Gastroesophageal sphincter (tissue), 3 donors: ENCODE data around the gene HYKK.

Experiments used
- CTCF ChIP-seq, 4 experiments: fragments of 200-600 bp in 2 of 4; fragments of 450-650 bp in 2 of 4; sonication (generic) in 1 of 4; IDR thresholded peaks; one replicate each; pipeline ENCODE4 v1.5.1; 2017 to 2019; ENCODE audit warnings: antibody characterized with exemption in 4 of 4, mild to moderate bottlenecking in 2 of 4, moderate library complexity in 2 of 4
- EP300 ChIP-seq: sonication (generic); formaldehyde crosslinking; IDR thresholded peaks from one replicate; pipeline ENCODE4 v1.6.1; 2017; ENCODE audit warnings: antibody characterized with exemption, mild to moderate bottlenecking
- POLR2AphosphoS5 ChIP-seq: sonication (generic); formaldehyde crosslinking; IDR thresholded peaks from one replicate; pipeline ENCODE4 v1.6.1; 2017; ENCODE audit warnings: antibody characterized with exemption

- TF ChIP-seq CTCF (IDR thresholded peaks at IDR 0.05): no peak
- TF ChIP-seq POLR2AphosphoS5: no peak
- TF ChIP-seq EP300: no peak
These were observed 30.1 kb upstream of the HYKK start for GRCh38 chr15:78477295-78477694.
